Mesenteric fat pad (tissue), 1 donor: Measurements from ENCODE around the gene ANGPTL4. TPM values are rescaled to one million over a fixed set of nuclear protein-coding genes. Genes with fewer than 3 reads are reported as not detected.
"Not testable (repeated sequence)": the region's sequence is repeated elsewhere in the genome, so short reads cannot be mapped to it uniquely, and the experiment has no call there.

Source experiments
- DNase-seq: peaks from one replicate; pipeline ENCODE4 v3.0.0-alpha.2; 2020; ENCODE audit warnings: low spot score
- microRNA-seq: library from miRNA; unstranded; fragments of <30 nt; microRNA quantifications from one replicate; pipeline ENCODE4 v1.2.0, GENCODE V29; 2020; ENCODE audit warnings: borderline number of aligned reads
- total RNA-seq: library from RNA; stranded (reverse); fragmentation: NEBNext Ultra II Directional; extraction: Animal tissue kit (Norgen Biotek cat#: 25700); gene quantifications from one replicate; pipeline ENCODE4 v1.2.1, GENCODE V29; 2021
- donor health status: DM: yes; HTN: yes; CAD: no.

Gene ANGPTL4
- total RNA-seq, 1 donor from 2014 or later = 753 TPM

DNA sequence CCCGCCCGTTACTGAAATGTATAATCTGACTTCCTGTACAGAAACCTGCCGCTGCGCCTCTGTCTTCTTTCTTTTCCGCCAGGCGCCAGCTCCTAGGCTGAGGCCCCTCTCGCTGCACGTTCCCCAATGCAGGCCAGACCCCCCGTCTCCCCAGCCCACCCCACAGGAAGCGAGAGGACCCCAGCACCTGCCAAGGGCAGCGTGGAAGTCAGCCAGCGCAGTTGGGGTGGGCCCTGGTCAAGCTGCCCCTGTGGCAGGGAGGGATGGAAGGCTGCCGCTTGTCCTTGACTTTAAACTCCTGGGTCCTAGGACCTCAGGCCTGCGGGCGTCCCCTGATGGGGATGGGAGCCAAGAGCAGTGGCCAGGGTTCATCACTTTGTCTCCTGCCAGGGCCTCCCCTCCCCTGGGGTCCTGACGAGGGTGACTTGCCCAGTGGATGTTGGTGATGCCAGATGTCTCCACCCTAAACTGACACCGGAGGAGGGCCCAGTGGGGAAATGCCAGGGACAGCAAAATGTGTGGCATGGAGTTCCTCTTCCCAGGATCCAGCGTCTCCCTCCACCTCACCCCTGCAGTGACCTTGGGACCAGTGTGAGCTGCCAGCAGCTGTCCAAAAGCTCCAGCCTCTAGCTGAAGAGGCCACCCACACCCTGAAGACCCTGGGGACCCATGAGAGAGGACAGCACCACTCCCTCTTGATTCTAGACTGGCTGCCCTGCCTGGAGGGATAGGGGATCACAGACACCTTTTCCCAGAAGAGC lies 40.6 kb downstream of the ANGPTL4 start:
- no peak for DNase-seq

GRCh38 chr19:8410718-8411117 lies 46.8 kb downstream of the ANGPTL4 start:
- DNase-seq = not testable (repeated sequence)

DNA sequence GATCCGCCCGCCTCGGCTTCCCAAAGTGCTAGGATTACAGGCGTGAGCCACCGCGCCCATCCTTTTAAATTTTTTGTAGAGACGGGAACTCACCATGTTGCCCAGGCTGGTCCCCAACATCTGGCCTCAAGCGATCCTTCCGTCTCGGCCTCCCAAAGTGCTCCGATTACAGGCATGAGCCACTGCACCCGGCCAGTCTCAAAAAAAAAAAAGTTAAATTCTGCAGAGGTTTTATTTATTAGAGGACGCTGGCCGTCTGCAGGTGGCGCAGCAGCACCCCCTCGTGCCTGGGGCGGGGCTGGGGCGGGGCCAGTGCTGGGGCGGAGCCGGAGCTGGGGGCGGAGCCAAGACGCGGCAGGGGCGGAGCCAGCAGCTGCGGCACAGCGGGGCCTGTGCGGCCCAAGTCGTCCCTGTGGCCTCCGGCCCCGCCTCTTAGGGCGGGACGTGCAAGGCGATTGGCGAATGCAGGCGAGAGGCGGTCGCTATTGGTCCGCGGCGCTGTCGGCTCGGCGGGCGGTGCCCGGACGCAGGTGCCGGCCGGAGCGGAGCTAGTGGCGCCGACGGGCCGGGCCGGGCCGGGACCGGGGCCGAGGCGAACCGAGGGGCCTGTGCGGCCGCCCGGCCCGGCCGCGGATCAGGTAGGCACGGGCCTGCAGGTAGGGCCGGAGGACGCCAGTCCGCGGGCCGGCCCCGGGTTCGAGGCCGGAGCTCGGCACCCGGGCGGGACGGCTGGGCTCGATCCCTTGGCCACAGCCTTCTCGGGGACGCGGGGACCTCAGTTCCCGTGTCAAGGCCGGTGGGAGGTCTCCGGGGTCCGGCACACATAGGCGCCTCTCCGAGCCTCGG lies 49.1 kb downstream of the ANGPTL4 start, which contains the start of gene MARCHF2:
TSS of gene MARCHF2 (plus strand) at position 523 of the 846 bp plus-strand sequence. CDS start 8,536 bp downstream, outside the sequence.
- DNase-seq = peak; percentile 99

- DNase-seq = no peak
These were observed 49.7 kb downstream of the ANGPTL4 start for GRCh38 chr19:8413629-8413995.

DNA sequence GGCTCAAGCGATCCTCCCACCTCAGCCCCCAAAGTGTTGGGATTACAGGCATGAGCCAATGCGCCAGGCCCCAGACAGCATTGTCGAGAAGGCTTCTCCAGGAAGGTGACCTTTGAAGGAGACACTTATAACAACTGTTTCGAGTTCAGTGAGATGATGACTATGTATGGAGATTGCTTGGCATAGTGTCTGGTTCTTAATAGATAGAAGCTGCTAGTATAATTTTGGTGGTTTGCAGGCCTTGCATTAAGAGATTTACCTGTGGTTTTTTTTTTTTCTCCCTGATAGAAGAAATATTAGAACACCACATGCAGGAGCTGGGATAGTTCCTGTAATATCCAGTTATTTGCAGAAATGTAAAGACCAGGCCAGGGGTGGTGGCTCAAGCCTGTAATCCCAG lies 52.8 kb downstream of the ANGPTL4 start:
- DNase-seq = no peak

- DNase-seq = no peak
These were observed 57.8 kb downstream of the ANGPTL4 start for GRCh38 chr19:8421484-8422461.

DNA sequence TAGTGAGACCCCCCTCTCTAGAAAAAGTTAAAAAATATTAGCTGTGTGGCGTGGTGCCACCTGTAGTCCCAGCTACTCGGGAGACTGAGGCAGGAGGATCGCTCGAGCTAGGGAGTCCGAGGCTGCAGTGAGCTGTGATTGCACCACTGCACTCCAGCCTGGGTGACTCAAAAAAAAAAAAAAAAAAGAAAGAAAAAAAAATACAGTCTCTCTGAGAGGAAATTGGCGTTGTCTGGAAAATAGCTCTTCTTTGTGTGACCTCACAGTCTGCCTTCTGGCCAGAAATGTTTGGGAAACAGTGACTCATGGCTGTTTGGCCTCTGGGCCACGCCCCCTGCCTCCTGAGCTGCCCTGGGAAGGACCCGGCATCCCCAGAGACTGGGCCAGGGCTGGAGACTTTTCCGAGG lies 59.9 kb downstream of the ANGPTL4 start:
- DNase-seq = peak; percentile 93

Small RNAs within 50 kb of the gene (microRNA-seq; reads per million reads assigned to microRNA genes)
- 2.9 reads per million for gene MIR4999

Other genes with a start within 250 kb of the ANGPTL4 start
- not detected for gene FBN3, start 214.6 kb upstream of the ANGPTL4 start, total RNA-seq
- gene CERS4, start 154.8 kb upstream of the ANGPTL4 start, total RNA-seq = 41.5 TPM
- 55.2 TPM for gene CD320, start 55.8 kb upstream of the ANGPTL4 start, total RNA-seq
- 39.9 TPM for gene NDUFA7, start 42.8 kb upstream of the ANGPTL4 start, total RNA-seq
- 1,239 TPM for gene RPS28, start 42.7 kb upstream of the ANGPTL4 start, total RNA-seq
- gene KANK3, start 20.9 kb upstream of the ANGPTL4 start, total RNA-seq = 28.6 TPM
- gene RAB11B, start 26.2 kb downstream of the ANGPTL4 start, total RNA-seq = 100 TPM
- gene MARCHF2, start 49.1 kb downstream of the ANGPTL4 start, total RNA-seq = 101 TPM
- gene HNRNPM, start 80.8 kb downstream of the ANGPTL4 start, total RNA-seq = 145 TPM
- 4.5 TPM for gene PRAM1, start 138.5 kb downstream of the ANGPTL4 start, total RNA-seq
- 18.5 TPM for gene ZNF414, start 150.0 kb downstream of the ANGPTL4 start, total RNA-seq
- gene MYO1F, start 213.3 kb downstream of the ANGPTL4 start, total RNA-seq = 47.7 TPM
- gene ADAMTS10, start 246.6 kb downstream of the ANGPTL4 start, total RNA-seq = 19.0 TPM